T-helper 17 cell (primary cell): ENCODE measurements around the gene AMBP. TPM values are rescaled to one million over a fixed set of nuclear protein-coding genes. Genes with fewer than 3 reads are reported as not detected.
A peak's percentile ranks its signal among the peaks of the same experiment; 100 is the strongest.

ENCODE experiments used
- ATAC-seq: fragments of 150-1000 bp; cut with Tn5 transposase; 2 replicates; pipeline ENCODE4 v1.10.0; 2021; ENCODE audit warnings: mild to moderate bottlenecking, moderate library complexity
- DNase-seq, 3 donors: peaks; one replicate each; pipeline versions ENCODE4 v3.0.0 to v3.0.0-alpha.2; 2020 to 2021
- H3K9me3 ChIP-seq: one replicate; pipeline ENCODE4 v1.7.0; 2013; ENCODE audit warnings: low read length, mild to moderate bottlenecking; ENCODE audit not compliant: control insufficient read depth, poor library complexity, severe bottlenecking
- H3K27ac Mint-ChIP-seq: one replicate; pipeline ENCODE4 v1.8.0; 2022; ENCODE audit warnings: mild to moderate bottlenecking, moderate library complexity, mixed read lengths
- H3K27me3 Mint-ChIP-seq: one replicate; pipeline ENCODE4 v1.8.0; 2022; ENCODE audit warnings: mixed read lengths
- H3K36me3 Mint-ChIP-seq: one replicate; pipeline ENCODE4 v1.8.0; 2022; ENCODE audit warnings: low read depth, mixed read lengths
- H3K4me1 Mint-ChIP-seq: one replicate; pipeline ENCODE4 v1.8.0; 2022; ENCODE audit warnings: mild to moderate bottlenecking, mixed read lengths
- H3K4me3 Mint-ChIP-seq: one replicate; pipeline ENCODE4 v1.8.0; 2022; ENCODE audit warnings: mild to moderate bottlenecking, moderate library complexity, mixed read lengths
- total RNA-seq, 4 donors: library from RNA in 2 of 4; stranded (reverse) in 2 of 4; gene quantifications; one replicate each; pipeline ENCODE4 v1.2.3 and lab custom pipeline; 2022 to 2026

The AMBP gene
- total RNA-seq, 2 donors from 2014 or later, result not detected

GRCh38 chr9:114119242-114120191 is 41.4 kb upstream of the AMBP start:
- Mint-ChIP-seq H3K36me3 (no peaks in the 10 kb centered on the region), H3K4me3 (no peak overlapping the region), H3K27ac (no peak overlapping the region), H3K4me1 (no peaks in the 10 kb centered on the region), H3K27me3 (peaks cover 31% of the 10 kb centered on the region)
- ATAC-seq (no peak), DNase-seq (no peak)
- H3K9me3 ChIP-seq, result no peaks in the 10 kb centered on the region

- Mint-ChIP-seq H3K27ac (no peak overlapping the region), H3K4me3 (no peak overlapping the region), H3K36me3 (no peaks in the 10 kb centered on the region), H3K27me3 (peaks cover 43% of the 10 kb centered on the region), H3K4me1 (no peaks in the 10 kb centered on the region)
- ATAC-seq, result no peak
- no peak for DNase-seq
- H3K9me3 ChIP-seq, result no peaks in the 10 kb centered on the region
Observed at GRCh38 chr9:114117996-114118830, 40.1 kb upstream of the AMBP start.

- Mint-ChIP-seq H3K4me3 (no peak overlapping the region), H3K36me3 (no peaks in the 10 kb centered on the region), H3K27ac (no peak overlapping the region), H3K4me1 (no peaks in the 10 kb centered on the region), H3K27me3 (peaks cover 49% of the 10 kb centered on the region)
- no peak for DNase-seq
- H3K9me3 ChIP-seq, result no peaks in the 10 kb centered on the region
- no peak for ATAC-seq
Observed at GRCh38 chr9:114117614-114117995, 39.5 kb upstream of the AMBP start.

GRCh38 chr9:114116126-114116747 is 38.1 kb upstream of the AMBP start:
- H3K36me3 Mint-ChIP-seq, result no peaks in the 10 kb centered on the region

GRCh38 chr9:114115654-114116125 is 37.6 kb upstream of the AMBP start:
- Mint-ChIP-seq H3K36me3 (no peaks in the 10 kb centered on the region), H3K27ac (no peak overlapping the region), H3K27me3 (peaks cover 59% of the 10 kb centered on the region), H3K4me3 (no peak overlapping the region), H3K4me1 (no peaks in the 10 kb centered on the region)
- ATAC-seq, result no peak
- H3K9me3 ChIP-seq, result no peaks in the 10 kb centered on the region
- no peak for DNase-seq

More at GRCh38 chr9:114116126-114116747, 38.1 kb upstream of the AMBP start:
- H3K4me3 Mint-ChIP-seq, result no peak overlapping the region
- no peaks in the 10 kb centered on the region for H3K9me3 ChIP-seq
- ATAC-seq (no peak), DNase-seq (no peak)
- H3K27me3 Mint-ChIP-seq, result peaks cover 53% of the 10 kb centered on the region
- H3K4me1 Mint-ChIP-seq, result no peaks in the 10 kb centered on the region
- no peak overlapping the region for H3K27ac Mint-ChIP-seq

- no peaks in the 10 kb centered on the region for H3K9me3 ChIP-seq
- DNase-seq (no peak), ATAC-seq (no peak)
- Mint-ChIP-seq H3K4me1 (no peaks in the 10 kb centered on the region), H3K27ac (no peak overlapping the region), H3K36me3 (no peaks in the 10 kb centered on the region), H3K4me3 (no peak overlapping the region), H3K27me3 (peaks cover 63% of the 10 kb centered on the region)
Observed at GRCh38 chr9:114114364-114114763, 36.3 kb upstream of the AMBP start.

GRCh38 chr9:114112778-114113584 is 34.9 kb upstream of the AMBP start:
- H3K9me3 ChIP-seq, result no peaks in the 10 kb centered on the region
- DNase-seq (no peak), ATAC-seq (no peak)
- H3K4me3 Mint-ChIP-seq, result no peak overlapping the region
- peaks cover 53% of the 10 kb centered on the region for H3K27me3 Mint-ChIP-seq
- H3K4me1 Mint-ChIP-seq, result peaks cover 2% of the 10 kb centered on the region
- no peak overlapping the region for H3K27ac Mint-ChIP-seq
- no peaks in the 10 kb centered on the region for H3K36me3 Mint-ChIP-seq

- H3K27me3 Mint-ChIP-seq, result peaks cover 52% of the 10 kb centered on the region
- ATAC-seq, result no peak
Observed at GRCh38 chr9:114112325-114112724, 34.2 kb upstream of the AMBP start.

GRCh38 chr9:114110180-114110579 is 32.1 kb upstream of the AMBP start:
- no peaks in the 10 kb centered on the region for H3K9me3 ChIP-seq
- no peak overlapping the region for H3K27ac Mint-ChIP-seq
- DNase-seq (no peak), ATAC-seq (no peak)
- no peaks in the 10 kb centered on the region for H3K36me3 Mint-ChIP-seq
- H3K27me3 Mint-ChIP-seq, result peaks cover 44% of the 10 kb centered on the region
- H3K4me1 Mint-ChIP-seq, result peaks cover 5% of the 10 kb centered on the region
- no peak overlapping the region for H3K4me3 Mint-ChIP-seq

More at GRCh38 chr9:114112325-114112724, 34.2 kb upstream of the AMBP start:
- no peak for DNase-seq
- no peaks in the 10 kb centered on the region for H3K9me3 ChIP-seq
- Mint-ChIP-seq H3K27ac (no peak overlapping the region), H3K4me3 (no peak overlapping the region), H3K36me3 (no peaks in the 10 kb centered on the region), H3K4me1 (peaks cover 5% of the 10 kb centered on the region)

- ATAC-seq (no peak), DNase-seq (no peak)
- Mint-ChIP-seq H3K27me3 (peaks cover 36% of the 10 kb centered on the region), H3K4me1 (peaks cover 5% of the 10 kb centered on the region), H3K27ac (no peak overlapping the region), H3K36me3 (no peaks in the 10 kb centered on the region), H3K4me3 (no peak overlapping the region)
- H3K9me3 ChIP-seq, result no peaks in the 10 kb centered on the region
Observed at GRCh38 chr9:114109124-114109523, 31.0 kb upstream of the AMBP start.

- peak; percentile 62 for ATAC-seq
- DNase-seq, result peak in 2 of 3 donors; percentile 25 to 40
- no peaks in the 10 kb centered on the region for H3K9me3 ChIP-seq
- Mint-ChIP-seq H3K4me1 (peaks cover 5% of the 10 kb centered on the region), H3K4me3 (no peak overlapping the region), H3K27me3 (peaks cover 27% of the 10 kb centered on the region), H3K27ac (no peak overlapping the region), H3K36me3 (no peaks in the 10 kb centered on the region)
Observed at GRCh38 chr9:114108016-114108833, 30.1 kb upstream of the AMBP start.
